Measurements from ENCODE around the gene AHCY. TPM values are rescaled to one million over a fixed set of nuclear protein-coding genes. Genes with fewer than 3 reads are reported as not detected.
"Not testable (repeated sequence)": the region's sequence is repeated elsewhere in the genome, so short reads cannot be mapped to it uniquely, and the experiment has no call there.

AHCY gene
- polyA plus RNA-seq, 4 donors: 183 to 195 (median 186) TPM

GRCh38 chr20:34263468-34263867 lies 39.7 kb downstream of the AHCY start:
- DNase-seq (ENCODE audit: low read depth in 4 of 4, low spot score in 2 of 4): not testable (repeated sequence)

- DNase-seq (ENCODE audit: low read depth in 4 of 4, low spot score in 2 of 4): no peak
These were observed 40.5 kb downstream of the AHCY start for GRCh38 chr20:34262488-34263288.

GRCh38 chr20:34260208-34260942 lies 42.8 kb downstream of the AHCY start:
- DNase-seq (ENCODE audit: low read depth in 4 of 4, low spot score in 2 of 4): no peak

GRCh38 chr20:34256629-34257124 lies 46.5 kb downstream of the AHCY start:
- DNase-seq (ENCODE audit: low read depth in 4 of 4, low spot score in 2 of 4): no peak

GRCh38 chr20:34254979-34255378 lies 48.2 kb downstream of the AHCY start:
- no peak for DNase-seq (ENCODE audit: low read depth in 4 of 4, low spot score in 2 of 4)

- DNase-seq (ENCODE audit: low read depth in 4 of 4, low spot score in 2 of 4): not testable (repeated sequence)
These were observed 50.6 kb downstream of the AHCY start for GRCh38 chr20:34252431-34253086.

- DNase-seq (ENCODE audit: low read depth in 4 of 4, low spot score in 2 of 4): no peak
These were observed 51.5 kb downstream of the AHCY start for GRCh38 chr20:34251619-34252018.

DNA sequence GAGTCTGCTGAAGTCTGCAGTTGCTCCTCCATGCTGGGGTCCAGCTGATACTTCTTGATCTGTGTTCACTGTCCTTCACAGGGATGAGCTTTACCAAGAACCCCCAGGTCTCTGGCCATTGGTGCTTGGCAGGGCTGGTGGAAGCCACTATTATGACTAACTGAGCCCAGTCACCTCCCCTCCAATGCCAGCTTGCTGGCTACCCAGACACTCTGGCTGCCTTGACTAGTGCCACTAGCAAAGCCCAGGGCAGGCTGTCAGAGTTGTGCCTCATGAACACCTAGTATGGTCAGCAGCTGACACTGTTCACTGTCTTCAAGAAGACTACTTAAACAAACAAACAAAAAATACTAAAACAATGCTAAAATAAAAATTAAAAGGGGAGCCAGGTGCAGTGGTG lies 53.1 kb downstream of the AHCY start:
- DNase-seq (ENCODE audit: low read depth in 4 of 4, low spot score in 2 of 4): no peak

DNA sequence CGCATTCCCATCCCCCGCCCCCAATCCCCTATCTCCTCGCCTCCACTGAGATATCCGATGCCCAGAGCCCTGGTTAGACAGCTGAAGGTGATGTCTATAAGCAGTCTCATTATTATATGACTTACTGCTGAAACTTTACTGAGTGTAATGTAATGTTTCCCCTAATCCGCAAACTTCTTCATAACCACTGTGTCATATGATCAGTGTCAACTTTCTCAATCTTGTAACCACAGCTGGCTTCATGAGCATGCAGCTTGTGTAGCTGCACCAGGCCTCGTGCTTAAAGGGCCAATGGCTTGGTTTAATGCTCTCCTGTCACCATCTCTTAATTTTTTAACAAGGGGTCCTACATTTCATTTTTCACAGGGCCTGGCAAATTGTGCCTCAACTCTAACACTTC lies 53.9 kb downstream of the AHCY start:
- DNase-seq (ENCODE audit: low read depth in 4 of 4, low spot score in 2 of 4): no peak

DNA sequence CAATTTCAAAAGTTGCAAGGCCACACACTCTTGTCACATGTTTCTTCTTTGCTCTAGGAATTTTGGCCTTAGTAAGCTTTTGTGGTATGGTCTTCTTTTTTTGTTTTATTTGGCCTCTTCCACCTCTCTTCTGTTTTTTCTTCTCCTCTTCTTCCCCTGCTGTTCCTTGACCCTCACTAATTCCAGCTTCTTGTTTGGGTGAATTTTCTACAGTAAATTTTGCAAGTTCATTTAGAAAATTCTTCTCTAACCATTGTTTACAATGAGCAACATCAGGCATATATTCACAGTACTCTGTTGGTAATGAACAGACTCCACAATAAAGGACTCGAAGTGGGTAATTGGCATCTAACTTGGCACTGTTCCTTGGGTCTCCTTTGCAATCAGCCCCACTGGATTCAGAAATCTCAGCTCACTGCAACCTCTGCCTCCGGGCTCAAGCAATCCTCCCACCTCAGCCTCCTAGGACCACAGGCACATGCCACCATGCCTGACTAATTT lies 57.0 kb downstream of the AHCY start:
- DNase-seq (ENCODE audit: low read depth in 4 of 4, low spot score in 2 of 4): no peak

- DNase-seq (ENCODE audit: low read depth in 4 of 4, low spot score in 2 of 4): no peak
These were observed 59.8 kb downstream of the AHCY start for GRCh38 chr20:34243377-34243776.

DNA sequence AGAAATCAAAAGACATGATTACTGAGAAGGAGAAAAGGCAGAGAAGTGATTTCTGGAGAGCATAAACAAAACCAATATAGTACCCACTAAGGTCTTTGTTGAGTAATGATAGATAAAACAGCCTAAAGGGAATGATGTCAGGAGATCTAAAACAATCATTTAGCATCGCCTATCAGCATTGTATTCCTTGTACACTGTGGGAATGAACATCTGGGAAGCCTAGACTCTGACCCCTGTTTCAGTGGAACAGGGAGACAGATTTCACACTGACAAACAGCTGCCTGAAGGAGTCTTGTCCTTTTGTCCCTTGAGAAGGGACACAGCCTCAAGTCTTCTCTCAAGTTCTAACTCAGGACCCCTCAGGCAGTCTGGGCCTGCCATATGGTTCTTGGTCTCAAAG lies 60.3 kb downstream of the AHCY start:
- DNase-seq (ENCODE audit: low read depth in 4 of 4, low spot score in 2 of 4): no peak

- DNase-seq (ENCODE audit: low read depth in 4 of 4, low spot score in 2 of 4): not testable (repeated sequence)
These were observed 61.1 kb downstream of the AHCY start for GRCh38 chr20:34242015-34242414.

DNA sequence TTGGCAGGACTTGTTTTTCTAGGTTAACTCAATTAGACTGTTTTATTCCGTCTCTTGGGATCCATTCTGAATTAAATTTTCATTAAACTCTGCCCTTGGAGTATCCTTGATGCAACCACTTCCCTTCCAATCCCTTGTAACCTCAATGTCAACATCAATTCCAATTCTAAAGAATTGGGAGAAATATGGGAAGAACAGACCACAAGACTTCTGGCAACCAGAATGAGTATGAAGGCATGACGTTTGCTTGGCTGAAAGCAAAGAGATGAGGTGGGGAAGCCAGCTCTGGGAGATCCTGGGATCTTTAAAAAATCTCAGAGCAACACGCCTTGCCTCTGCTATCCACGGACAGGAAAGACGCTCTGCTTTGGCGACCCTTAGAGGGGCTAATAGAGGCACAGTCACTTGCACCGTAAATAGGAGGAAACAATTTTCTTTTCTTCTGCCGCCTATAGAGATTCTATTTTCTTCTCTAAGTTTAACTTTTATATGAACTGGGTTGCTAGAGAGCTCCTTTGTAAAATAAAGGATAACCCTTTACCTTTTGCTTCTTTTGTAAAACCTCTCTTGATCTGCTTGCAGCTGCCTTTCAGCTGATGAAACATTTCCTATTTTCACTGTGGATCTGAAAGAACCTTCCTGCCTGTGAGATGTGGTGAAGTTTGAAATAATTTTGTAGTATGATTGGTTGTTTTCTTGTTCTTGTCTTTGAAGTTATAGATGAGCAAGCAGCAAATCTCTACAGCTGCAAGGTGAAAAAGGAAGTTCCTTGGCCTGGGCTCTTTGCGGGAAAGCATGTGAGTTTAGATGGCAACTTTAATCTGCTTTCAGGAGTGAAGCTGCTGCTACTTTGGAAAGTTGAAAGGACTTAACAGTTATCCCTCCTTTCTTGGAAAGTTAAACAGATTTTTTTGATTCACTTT lies 62.2 kb downstream of the AHCY start, which contains the start of gene ASIP:
Gene ASIP, plus strand, starts transcription at position 731 of the 923 bp plus-strand sequence. CDS start 18,952 bp downstream, outside the sequence.
- no peak for DNase-seq (ENCODE audit: low read depth in 4 of 4, low spot score in 2 of 4)

- no peak for DNase-seq (ENCODE audit: low read depth in 4 of 4, low spot score in 2 of 4)
These were observed 63.0 kb downstream of the AHCY start for GRCh38 chr20:34240121-34240520.

DNA sequence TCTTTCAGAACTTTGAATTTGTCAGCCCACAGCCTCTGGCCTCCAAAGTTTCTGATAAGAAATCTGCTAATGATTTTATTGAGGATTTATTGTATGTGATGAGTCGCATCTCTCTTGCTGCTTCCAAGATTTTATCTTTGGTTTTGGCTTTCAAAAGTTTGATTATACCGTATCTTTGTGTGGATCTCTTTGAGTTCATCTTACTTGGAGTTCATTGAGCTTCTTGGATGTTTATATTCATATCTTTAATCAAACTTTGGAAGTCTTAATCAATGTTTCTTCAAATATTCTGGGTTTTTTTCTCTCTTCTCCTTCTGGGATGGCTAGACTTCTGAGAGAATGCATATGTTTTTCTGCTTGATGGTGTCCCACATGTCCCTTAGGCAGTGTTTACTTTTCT lies 65.2 kb downstream of the AHCY start:
- DNase-seq (ENCODE audit: low read depth in 4 of 4, low spot score in 2 of 4): no peak

DNA sequence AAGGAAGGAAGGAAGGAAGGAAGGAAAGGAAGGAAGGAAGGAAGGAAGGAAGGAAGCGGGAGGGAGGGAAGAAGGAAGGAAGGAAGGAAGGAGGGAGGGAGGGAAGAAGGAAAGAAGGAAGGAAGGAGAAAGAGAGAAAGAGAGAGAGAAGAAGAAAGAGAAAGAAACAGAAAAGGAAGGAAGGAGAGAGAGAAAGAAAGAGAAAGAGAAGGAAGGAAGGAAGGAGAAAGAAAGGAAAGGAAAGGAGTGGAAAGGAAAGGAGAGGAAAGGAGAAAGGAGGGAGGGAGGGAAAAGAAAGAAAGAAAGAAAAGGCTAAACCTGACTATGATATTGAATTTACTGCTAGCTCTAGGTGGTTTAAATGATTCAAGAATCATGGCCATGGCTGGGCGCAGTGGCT lies 67.3 kb downstream of the AHCY start:
- DNase-seq (ENCODE audit: low read depth in 4 of 4, low spot score in 2 of 4): no peak

DNA sequence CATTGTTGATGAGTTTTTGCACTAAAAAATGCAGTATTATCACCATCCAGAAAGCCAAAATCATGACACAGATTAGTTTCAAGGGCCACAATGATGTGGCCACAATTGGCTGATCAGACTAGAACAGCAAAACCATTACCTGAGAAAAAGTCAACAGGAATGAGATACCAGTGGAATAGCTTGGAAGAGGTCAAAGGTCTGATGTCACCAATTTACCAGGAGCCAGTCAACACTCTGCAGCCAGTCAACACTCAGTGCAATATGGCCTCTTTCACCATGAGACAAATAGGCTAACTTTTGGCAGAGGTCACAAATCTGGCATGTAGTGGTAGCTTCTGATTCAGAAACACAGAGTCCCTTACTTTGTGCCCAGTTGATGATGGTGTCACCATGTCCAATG lies 69.5 kb downstream of the AHCY start:
- DNase-seq (ENCODE audit: low read depth in 4 of 4, low spot score in 2 of 4): no peak

GRCh38 chr20:34232494-34233087 lies 70.6 kb downstream of the AHCY start:
- DNase-seq (ENCODE audit: low read depth in 4 of 4, low spot score in 2 of 4): no peak

GRCh38 chr20:34231634-34232033 lies 71.5 kb downstream of the AHCY start:
- no peak for DNase-seq (ENCODE audit: low read depth in 4 of 4, low spot score in 2 of 4)
